ENCODE data around the gene C2orf92. TPM values are rescaled to one million over a fixed set of nuclear protein-coding genes. Genes with fewer than 3 reads are reported as not detected.

The C2orf92 gene
- total RNA-seq, 1 experiment from 2014 or later, result 2.2 TPM

DNA sequence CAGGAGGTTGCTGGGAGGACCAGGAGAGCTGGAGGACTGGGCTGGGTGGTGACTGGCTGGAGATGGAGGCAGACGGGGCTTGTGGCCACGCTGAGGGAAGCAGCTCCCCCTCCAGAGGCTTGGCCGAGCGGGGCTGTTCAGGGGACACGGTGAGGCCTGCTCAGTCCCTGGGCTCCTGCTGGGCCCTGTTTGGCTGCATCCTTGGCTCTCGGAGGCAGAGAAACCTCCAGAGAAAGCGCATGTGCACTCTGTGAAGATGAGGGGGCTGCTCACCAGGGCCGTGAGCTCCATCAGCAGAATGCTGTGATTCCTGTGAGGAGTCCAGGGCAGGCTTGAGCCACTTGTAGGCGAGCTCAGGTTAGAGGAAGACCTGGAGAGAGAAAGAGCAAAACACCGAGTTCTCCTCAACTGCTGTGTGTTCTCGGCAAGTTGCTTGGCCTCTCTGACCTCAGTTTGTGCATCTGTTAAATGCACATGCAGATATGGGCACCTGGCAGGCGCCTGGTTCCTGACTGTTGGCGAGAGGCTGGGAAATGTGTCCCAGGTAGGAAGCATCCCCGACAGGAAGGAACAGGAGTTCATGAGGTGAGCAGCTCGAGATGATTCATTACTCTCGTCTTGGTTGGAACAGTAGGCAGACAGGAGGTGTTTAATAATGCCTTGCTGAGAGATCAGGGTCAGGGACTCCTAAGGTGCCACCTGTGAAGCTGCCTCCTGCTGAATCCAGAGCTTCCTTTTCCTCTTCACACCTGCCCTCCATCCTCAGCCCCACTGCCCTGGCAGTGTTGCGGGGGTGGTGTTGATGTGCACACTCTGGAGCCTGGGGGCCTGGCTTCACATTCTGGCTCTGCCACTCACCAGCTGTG is 44.8 kb downstream of the C2orf92 start:
- DNase-seq (ENCODE audit: low spot score), result no peak

GRCh38 chr2:97714950-97715652 is 45.6 kb downstream of the C2orf92 start:
- DNase-seq (ENCODE audit: low spot score), result no peak

- no peak for DNase-seq (ENCODE audit: low spot score)
Observed at GRCh38 chr2:97715951-97716694, 46.6 kb downstream of the C2orf92 start.

DNA sequence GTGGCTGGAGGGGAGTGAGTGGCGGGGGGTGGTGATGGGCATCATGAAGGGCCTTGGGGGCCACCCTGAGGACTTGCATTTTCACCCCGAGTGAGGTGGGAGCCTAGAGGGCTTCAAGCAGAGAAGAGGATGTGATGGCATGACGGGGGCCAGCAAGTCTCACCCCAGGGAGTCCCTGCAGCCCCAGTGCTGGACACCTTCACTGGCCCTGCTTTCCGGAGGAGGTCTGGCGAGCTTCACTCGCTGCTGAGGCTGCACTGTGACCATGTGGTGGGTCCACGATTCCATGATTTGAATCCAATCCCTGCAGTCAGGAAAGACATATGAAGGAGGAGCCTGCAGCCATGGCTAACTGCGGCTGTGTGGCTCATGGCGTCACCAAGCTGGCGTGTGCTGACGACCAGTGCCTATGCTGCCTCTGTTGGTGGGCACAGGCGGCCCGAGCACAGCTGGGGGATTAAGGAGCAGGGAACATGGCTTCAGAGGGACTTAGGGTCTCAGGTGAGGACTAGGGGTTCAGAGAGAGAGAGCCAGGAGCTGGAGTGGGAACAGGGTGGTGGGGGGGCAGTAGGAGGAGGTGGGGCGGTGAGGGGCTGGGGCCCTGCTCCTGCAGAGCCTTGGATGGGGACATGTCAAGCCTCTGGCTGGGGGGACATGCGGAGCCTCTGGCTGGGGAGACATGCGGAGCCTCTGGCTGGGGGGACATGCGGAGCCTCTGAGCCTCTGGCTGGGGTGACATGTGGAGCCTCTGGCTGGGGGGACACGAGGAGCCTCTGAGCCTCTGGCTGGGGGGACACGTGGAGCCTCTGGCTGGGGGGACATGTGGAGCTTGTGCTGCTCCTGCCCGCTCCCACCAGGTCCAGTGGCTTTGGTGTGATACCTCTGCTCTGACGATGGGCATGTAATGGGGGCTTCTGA is 47.4 kb downstream of the C2orf92 start:
- no peak for DNase-seq (ENCODE audit: low spot score)

DNA sequence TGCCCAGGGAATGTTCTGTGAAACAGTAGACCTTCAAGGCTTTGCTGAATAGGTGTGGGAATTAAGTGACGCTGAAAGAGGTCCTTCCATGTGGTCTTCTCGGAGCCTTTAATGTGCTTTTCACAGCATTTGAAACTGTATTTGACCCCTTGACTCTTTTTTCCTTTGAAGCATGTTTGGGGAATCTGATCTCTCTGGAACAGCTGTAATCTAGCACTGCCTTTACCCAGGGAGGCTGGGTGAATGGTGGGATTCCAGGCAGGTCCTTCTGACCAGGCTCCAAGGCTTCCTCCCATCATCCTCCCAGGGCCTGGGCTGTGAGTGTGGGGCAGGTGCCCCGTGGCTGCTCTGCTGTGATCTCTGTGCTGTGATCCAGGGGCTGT is 48.1 kb downstream of the C2orf92 start:
- no peak for DNase-seq (ENCODE audit: low spot score)

DNA sequence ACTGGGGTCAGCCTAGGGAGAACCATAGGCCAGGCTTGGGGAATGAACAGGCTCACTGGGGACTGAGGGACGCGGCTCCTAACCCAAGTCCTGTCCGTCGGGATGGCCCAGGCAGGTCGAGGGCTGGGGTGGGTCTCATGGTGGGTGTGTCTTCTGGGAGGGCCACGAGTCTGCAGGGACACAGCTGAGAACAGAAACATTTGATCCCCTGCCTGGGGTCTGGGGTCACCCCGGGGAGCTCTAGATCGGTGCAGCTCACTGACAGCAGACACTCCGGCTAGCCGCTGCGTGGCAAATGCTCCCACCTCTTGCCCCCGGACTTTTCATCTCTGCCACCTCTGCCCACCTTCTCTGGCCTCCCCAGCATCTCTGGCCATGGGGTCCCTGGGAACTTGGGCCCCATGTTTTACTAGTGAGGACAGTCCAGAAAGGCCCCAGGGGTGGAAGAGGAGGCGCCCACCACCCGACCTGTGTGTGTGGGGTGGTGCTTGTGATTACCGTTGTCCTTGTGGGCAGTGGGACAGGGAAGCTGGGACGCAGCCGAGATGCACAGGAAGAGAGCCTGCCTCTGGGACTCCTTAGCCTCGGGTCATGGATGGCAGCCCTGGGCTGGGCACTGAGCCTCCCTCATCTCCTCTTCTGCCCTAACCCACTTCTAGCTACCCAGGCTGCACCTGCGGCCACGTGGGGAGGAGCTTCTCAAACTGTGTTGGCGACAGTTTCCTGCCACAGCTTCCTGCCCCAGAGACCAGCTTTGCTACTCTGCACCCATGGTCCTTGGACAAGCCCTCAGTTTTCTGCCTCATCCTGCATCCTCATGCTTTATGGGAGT is 48.8 kb downstream of the C2orf92 start:
- no peak for DNase-seq (ENCODE audit: low spot score)

DNA sequence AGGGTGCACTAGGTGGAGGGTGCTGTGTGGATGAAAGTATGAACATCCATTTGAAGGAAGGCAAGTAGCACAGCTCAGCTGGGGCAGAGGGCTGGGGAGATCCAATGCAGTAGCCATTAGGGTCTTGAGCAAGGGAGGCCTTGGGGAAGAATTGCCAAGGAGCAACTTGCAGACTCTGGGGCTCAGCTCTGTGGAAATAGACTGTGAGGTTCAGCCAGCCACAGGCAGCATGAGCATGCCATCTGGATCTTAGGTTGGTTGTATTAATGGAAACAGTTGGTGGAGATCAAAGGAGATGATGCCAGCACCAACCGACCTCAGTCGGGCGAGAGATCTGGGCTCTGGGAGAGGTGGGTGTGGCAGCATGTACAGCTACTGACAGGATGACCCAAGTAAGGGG is 49.4 kb downstream of the C2orf92 start:
- no peak for DNase-seq (ENCODE audit: low spot score)

- no peak for DNase-seq (ENCODE audit: low spot score)
Observed at GRCh38 chr2:97719362-97720155, 50.0 kb downstream of the C2orf92 start.

- no peak for DNase-seq (ENCODE audit: low spot score)
Observed at GRCh38 chr2:97720746-97721145, 51.2 kb downstream of the C2orf92 start.

DNA sequence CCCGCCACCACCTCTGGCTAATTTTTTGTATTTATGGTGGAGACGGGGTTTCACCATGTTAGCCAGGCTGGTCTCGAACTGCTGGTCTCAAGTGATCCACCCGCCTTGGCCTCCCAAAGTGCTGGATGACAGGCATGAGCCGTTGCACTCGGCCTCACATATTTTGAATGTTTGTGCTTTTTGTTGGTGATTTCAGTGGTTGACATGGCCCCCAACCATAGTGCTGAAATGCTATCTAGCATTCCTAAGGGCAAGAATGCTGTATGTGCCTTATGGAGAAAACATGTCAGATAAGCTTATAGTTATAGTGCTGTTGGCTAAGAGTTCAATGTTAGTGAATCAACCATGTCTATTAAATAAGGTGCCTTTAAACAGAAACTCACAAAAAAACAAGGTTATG is 52.7 kb downstream of the C2orf92 start:
- no peak for DNase-seq (ENCODE audit: low spot score)

DNA sequence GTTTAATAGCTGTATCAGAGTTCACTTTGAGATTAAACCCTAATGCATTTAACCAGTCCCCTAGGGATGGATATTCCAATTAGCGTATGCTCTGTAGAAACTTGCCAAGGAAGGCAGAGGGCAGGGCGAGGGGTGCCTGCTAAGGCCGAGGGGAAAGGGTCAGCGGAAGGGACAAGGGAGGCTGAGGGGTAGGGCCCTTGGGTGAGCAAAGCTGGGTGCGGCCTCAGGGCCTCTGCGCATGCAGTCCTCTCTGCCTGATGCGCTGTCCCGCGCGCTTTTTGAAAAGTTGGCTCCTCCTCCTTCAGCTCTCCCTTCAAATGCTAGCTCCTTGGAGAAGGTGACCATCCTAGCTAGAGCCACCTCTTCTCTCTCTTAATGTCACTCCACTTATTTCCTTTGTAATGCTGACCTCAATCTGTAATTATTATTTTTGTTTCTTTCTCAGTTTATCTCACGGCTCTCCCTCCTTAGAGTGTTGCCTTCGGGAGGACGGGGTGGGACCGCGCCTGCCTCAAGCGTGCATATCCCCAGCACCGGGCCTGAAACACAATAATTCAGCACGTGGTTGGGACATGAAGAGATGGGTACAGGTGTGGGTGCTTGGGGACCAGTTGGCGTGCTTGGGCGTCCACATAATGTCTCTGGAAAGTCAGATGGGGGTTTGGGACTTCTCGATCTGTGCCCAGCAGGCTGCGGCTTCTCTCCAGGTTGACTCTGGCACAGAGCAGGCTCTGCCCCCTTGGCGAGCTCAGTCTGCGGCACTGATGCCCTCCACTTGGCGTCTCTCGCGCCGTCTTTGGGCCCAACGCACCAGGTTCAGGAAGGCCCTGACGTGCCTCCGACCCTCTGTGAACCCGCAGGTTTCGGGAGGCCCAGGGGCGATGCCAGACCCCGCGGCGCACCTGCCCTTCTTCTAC is 53.9 kb downstream of the C2orf92 start:
- no peak for DNase-seq (ENCODE audit: low spot score)

DNA sequence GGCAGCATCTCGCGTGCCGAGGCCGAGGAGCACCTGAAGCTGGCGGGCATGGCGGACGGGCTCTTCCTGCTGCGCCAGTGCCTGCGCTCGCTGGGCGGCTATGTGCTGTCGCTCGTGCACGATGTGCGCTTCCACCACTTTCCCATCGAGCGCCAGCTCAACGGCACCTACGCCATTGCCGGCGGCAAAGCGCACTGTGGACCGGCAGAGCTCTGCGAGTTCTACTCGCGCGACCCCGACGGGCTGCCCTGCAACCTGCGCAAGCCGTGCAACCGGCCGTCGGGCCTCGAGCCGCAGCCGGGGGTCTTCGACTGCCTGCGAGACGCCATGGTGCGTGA is 54.5 kb downstream of the C2orf92 start:
- no peak for DNase-seq (ENCODE audit: low spot score)

DNA sequence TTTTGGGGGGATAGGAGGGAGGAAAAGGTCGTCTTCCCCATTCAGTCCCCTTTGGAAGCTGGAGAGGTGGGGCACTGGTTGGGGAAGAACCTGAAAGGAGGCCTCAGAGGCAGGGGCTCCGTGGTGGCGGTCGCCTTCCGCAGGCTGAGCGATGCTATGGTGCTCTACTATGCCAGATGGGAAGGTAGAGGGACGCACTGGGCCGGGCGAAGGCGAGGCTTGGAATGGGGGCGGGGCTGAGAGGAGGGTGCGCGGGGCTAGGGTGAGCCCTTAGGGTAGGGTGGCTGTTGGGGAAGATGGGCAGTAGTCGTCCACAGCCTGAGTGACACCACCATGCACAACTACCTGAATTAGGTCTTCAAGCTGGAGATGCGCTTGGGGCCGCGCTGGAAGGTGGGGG is 55.0 kb downstream of the C2orf92 start:
- DNase-seq (ENCODE audit: low spot score), result no peak

DNA sequence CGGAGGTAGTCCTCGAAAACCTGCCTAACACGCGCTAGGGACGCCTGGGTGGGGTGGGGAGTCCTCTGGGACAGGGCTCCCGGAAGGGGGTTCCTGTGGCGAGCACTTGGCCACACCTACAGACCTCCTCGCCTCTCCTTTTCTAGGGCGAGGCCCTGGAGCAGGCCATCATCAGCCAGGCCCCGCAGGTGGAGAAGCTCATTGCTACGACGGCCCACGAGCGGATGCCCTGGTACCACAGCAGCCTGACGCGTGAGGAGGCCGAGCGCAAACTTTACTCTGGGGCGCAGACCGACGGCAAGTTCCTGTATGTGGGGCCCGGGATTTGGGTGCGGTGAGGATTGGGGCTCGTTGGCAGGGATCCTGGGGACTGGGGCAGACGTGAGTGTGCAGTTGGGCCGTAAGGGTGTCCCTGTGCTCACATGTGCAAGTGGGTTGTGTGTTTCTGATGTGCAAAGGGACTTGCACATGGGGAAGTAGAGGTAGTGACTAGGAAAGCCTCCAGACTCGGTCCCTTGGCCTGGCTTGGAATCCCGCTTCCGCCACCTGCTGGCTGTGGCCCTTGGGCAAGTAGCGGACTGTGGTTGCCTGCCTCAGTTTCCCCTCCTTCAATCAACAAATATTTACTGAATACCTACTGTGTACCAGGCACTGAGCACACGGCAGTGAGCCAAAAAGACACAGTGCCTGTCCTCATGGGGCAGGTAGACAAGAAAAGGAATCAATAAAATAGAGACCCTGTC is 55.6 kb downstream of the C2orf92 start:
- DNase-seq (ENCODE audit: low spot score), result no peak

GRCh38 chr2:97726261-97727064 is 57.0 kb downstream of the C2orf92 start:
- DNase-seq (ENCODE audit: low spot score), result no peak

DNA sequence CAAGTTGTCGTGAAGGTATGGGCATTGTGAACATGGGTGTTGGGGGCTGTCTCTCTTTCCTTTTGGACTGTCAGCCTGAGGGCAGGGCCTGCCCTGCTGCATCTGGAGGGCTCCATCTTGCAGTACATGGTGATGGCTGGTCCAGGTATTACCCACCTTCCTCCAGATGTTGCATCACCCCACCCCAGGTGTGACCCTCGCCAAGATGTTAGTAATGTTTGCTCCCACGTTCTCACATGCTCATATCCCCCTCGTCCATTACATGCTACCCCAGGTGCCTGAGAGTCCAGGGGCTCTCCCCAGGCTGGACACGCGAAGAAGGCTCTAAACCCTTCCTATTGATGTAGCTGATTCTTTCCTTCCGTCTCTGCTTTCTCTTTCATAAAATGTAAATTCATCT is 57.8 kb downstream of the C2orf92 start:
- DNase-seq (ENCODE audit: low spot score), result no peak

Measured in HT-29 (cell line).